Liver (tissue), 9 donors: ENCODE data around the gene TMEM238L. TPM values are rescaled to one million over a fixed set of nuclear protein-coding genes. Genes with fewer than 3 reads are reported as not detected.

ENCODE experiments used
- DNase-seq: peaks from one replicate; pipeline ENCODE4 v3.0.0-alpha.2; 2017; ENCODE audit warnings: low spot score
- H3K27ac ChIP-seq, 2 donors: one replicate each; pipeline ENCODE4 v1.7.0; 2013; ENCODE audit warnings: inconsistent platforms in 2 of 2, low read length in 2 of 2, control low read depth in 1 of 2, low read depth in 1 of 2, mild to moderate bottlenecking in 1 of 2
- H3K27me3 ChIP-seq, 4 donors: one replicate each; pipeline versions ENCODE4 v1.6.1 to v1.7.0; 2013; ENCODE audit warnings: low read length in 3 of 4, inconsistent platforms in 1 of 4, mild to moderate bottlenecking in 1 of 4, moderate library complexity in 1 of 4; ENCODE audit not compliant: control insufficient read depth in 4 of 4, insufficient read depth in 4 of 4
- H3K36me3 ChIP-seq, 4 donors: one replicate each; pipeline versions ENCODE4 v1.6.1 to v1.7.0; 2013; ENCODE audit warnings: low read length in 3 of 4, mild to moderate bottlenecking in 3 of 4, low read depth in 1 of 4, moderate library complexity in 1 of 4; ENCODE audit not compliant: control insufficient read depth in 4 of 4, insufficient read depth in 3 of 4
- H3K4me1 ChIP-seq, 4 donors: one replicate each; pipeline versions ENCODE4 v1.6.1 to v1.7.0; 2013; ENCODE audit warnings: low read length in 3 of 4, mild to moderate bottlenecking in 3 of 4, moderate library complexity in 1 of 4; ENCODE audit not compliant: control insufficient read depth in 4 of 4, insufficient read depth in 4 of 4
- H3K4me3 ChIP-seq, 3 donors: one replicate each; pipeline versions ENCODE4 v1.6.1 to v1.7.0; 2013; ENCODE audit warnings: low read length in 3 of 3, control low read depth in 1 of 3, low read depth in 1 of 3, mild to moderate bottlenecking in 1 of 3
- H3K9ac ChIP-seq, 2 donors: one replicate each; pipeline ENCODE4 v1.7.0; 2013; ENCODE audit warnings: low read length in 2 of 2, mild to moderate bottlenecking in 2 of 2, moderate library complexity in 2 of 2, control low read depth in 1 of 2, low read depth in 1 of 2
- H3K9me3 ChIP-seq, 4 donors: one replicate each; pipeline versions ENCODE4 v1.6.1 to v1.7.0; 2013; ENCODE audit warnings: low read length in 3 of 4; ENCODE audit not compliant: control insufficient read depth in 4 of 4
- EGR1 ChIP-seq, 2 donors: IDR thresholded peaks; 2 replicates each; pipeline ENCODE4 v1.6.1; 2016 to 2018; ENCODE audit warnings: antibody characterized with exemption in 2 of 2, low read depth in 2 of 2
- FOXA1 ChIP-seq: IDR thresholded peaks from 2 replicates; pipeline ENCODE4 v1.6.1; 2016; ENCODE audit warnings: antibody characterized with exemption
- FOXA2 ChIP-seq: IDR thresholded peaks from 2 replicates; pipeline ENCODE4 v1.6.1; 2016; ENCODE audit warnings: antibody characterized with exemption
- GABPA ChIP-seq, 2 donors: IDR thresholded peaks in 1 of 2; conservative IDR thresholded peaks in 1 of 2; 2 replicates each; pipeline ENCODE4 v1.6.1; 2016; ENCODE audit warnings: antibody characterized with exemption in 2 of 2, mild to moderate bottlenecking in 1 of 2, moderate library complexity in 1 of 2
- JUND ChIP-seq, 2 donors: IDR thresholded peaks; 2 replicates each; pipeline ENCODE4 v1.6.1; 2016; ENCODE audit warnings: antibody characterized with exemption in 2 of 2
- NR2F2 ChIP-seq: IDR thresholded peaks from 2 replicates; pipeline ENCODE4 v1.6.1; 2016; ENCODE audit warnings: antibody characterized with exemption
- RAD21 ChIP-seq, 2 donors: IDR thresholded peaks; 2 replicates each; pipeline ENCODE4 v1.6.1; 2016; ENCODE audit warnings: antibody characterized with exemption in 2 of 2, mild to moderate bottlenecking in 2 of 2
- RXRA ChIP-seq, 2 donors: IDR thresholded peaks; 2 replicates each; pipeline ENCODE4 v1.6.1; 2017 to 2018; ENCODE audit warnings: antibody characterized with exemption in 2 of 2, mild to moderate bottlenecking in 1 of 2
- SP1 ChIP-seq: IDR thresholded peaks from 2 replicates; pipeline ENCODE4 v1.6.1; 2018; ENCODE audit warnings: antibody characterized with exemption, mild to moderate bottlenecking
- WGBS: extraction: QIAGEN DNeasy Blood & Tissue Kit; methylation state at CpG from one replicate; pipeline ENCODE4 v1.1.7; 2013; 5-methylcytosine and 5-hydroxymethylcytosine counted together
- polyA plus RNA-seq, 2 donors: library from polyadenylated mRNA; stranded (reverse) in 1 of 2; unstranded in 1 of 2; fragments of 200-250 nt in 1 of 2; fragments of >200 nt in 1 of 2; fragmentation: Nextera tagmentation in 1 of 2; extraction: Ambion mirVana in 1 of 2; gene quantifications; one replicate each; pipeline versions ENCODE4 v1.2.1 to v1.2.3, GENCODE V29; 2013 to 2015
- total RNA-seq, 2 donors: library from RNA; depleted of rRNA; stranded (reverse); fragments of >200 nt; gene quantifications; one replicate each; pipeline ENCODE4 v1.2.3, GENCODE V29; 2014
- TF ChIP-seq, protein P1 (sequence below): fragments of 150-350 bp; IDR thresholded peaks from 2 replicates; pipeline ENCODE4 v1.5.1; 2017; ENCODE audit warnings: improper control_type of control experiment, low read depth, low read length; ENCODE audit not compliant: missing input control
- TF ChIP-seq, protein P2 (sequence below): IDR thresholded peaks from 2 replicates; pipeline ENCODE4 v1.6.1; 2016; ENCODE audit warnings: antibody characterized with exemption
- TF ChIP-seq, protein P3 (sequence below): IDR thresholded peaks from 2 replicates; pipeline ENCODE4 v1.6.1; 2016; ENCODE audit warnings: antibody characterized with exemption
- TF ChIP-seq, protein P4 (sequence below): IDR thresholded peaks from 2 replicates; pipeline ENCODE4 v1.6.1; 2016; ENCODE audit warnings: antibody characterized with exemption, mild to moderate bottlenecking
- TF ChIP-seq, protein P5 (sequence below): IDR thresholded peaks from 2 replicates; pipeline ENCODE4 v1.6.1; 2016; ENCODE audit warnings: antibody characterized with exemption
- donor health status: healthy.
- donor health status: healthy.
- donor health status: healthy.
- donor health status: healthy.
- donor health status: healthy.

TMEM238L gene
- total and polyA plus RNA-seq, 4 donors, result 0.85 to 4.2 (median 1.2) TPM; not detected in 1

DNA sequence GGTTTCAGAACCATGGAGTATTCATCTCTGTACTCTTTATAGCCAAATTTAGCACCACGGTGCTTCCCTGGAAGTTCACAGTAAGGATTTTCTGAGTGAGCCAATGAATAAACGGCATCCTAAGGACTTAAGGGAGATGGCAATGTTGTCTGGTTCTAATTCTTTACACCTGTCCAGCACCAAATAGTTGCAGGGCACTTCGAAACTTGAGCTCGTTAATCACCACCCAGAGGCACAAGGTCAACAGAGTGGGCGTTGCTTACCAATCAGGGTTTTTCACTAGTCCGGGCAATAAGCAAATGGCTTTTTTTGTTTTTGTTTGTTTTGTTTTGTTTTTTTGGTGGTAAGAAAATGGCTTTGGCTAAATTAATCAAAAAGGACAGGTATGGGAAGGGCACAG is 45.8 kb downstream of the TMEM238L start (continued):
- TF ChIP-seq EGR1 (IDR thresholded peaks at IDR 0.05; ENCODE audit: low read depth in 2 of 2) (peak; percentile 85 to 87), NR2F2 (no peak), RXRA (IDR thresholded peaks at IDR 0.05) (peak; percentile 46 to 51), SP1 (peak; percentile 72), JUND (IDR thresholded peaks at IDR 0.05) (no peak)
- TF ChIP-seq, protein P1, sequence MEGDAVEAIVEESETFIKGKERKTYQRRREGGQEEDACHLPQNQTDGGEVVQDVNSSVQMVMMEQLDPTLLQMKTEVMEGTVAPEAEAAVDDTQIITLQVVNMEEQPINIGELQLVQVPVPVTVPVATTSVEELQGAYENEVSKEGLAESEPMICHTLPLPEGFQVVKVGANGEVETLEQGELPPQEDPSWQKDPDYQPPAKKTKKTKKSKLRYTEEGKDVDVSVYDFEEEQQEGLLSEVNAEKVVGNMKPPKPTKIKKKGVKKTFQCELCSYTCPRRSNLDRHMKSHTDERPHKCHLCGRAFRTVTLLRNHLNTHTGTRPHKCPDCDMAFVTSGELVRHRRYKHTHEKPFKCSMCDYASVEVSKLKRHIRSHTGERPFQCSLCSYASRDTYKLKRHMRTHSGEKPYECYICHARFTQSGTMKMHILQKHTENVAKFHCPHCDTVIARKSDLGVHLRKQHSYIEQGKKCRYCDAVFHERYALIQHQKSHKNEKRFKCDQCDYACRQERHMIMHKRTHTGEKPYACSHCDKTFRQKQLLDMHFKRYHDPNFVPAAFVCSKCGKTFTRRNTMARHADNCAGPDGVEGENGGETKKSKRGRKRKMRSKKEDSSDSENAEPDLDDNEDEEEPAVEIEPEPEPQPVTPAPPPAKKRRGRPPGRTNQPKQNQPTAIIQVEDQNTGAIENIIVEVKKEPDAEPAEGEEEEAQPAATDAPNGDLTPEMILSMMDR, result no peak
- TF ChIP-seq, protein P2, sequence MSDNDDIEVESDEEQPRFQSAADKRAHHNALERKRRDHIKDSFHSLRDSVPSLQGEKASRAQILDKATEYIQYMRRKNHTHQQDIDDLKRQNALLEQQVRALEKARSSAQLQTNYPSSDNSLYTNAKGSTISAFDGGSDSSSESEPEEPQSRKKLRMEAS, result peak; percentile 42

DNA sequence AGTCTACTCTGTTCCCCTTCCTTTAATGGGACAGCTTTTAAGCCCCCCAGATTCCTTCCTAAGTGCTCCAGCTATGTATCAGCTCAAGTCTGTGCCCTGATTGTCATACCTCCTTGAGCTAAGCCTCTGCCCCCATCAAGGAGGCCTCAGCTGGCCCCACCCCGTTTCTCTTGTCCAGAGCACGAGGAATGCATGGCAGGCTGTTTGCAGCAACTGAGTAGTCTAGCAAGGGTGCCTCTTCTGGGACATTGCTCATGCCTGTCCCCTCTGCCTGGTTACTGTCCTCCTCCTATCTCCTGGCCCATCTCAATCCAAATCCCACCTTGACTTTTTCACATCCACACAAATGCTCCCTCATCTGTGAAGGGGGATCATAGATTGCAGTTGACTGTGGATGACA is 46.3 kb downstream of the TMEM238L start:
- peaks cover 0 to 3% (median 1%) of the 10 kb centered on the region in 4 donors for H3K36me3 ChIP-seq
- H3K4me3 ChIP-seq, result no peak overlapping the region
- 46% methylated on average over 2 of the region's 2 CpGs for WGBS
- DNase-seq, result no peak
- peak overlapping the region in 1 of 2 donors; percentile 52 for H3K9ac ChIP-seq
- H3K27me3 ChIP-seq, result no peaks in the 10 kb centered on the region
- H3K9me3 ChIP-seq, result no peaks in the 10 kb centered on the region
- peak overlapping the region; percentile 86 to 87 for H3K27ac ChIP-seq
- TF ChIP-seq, protein P3, sequence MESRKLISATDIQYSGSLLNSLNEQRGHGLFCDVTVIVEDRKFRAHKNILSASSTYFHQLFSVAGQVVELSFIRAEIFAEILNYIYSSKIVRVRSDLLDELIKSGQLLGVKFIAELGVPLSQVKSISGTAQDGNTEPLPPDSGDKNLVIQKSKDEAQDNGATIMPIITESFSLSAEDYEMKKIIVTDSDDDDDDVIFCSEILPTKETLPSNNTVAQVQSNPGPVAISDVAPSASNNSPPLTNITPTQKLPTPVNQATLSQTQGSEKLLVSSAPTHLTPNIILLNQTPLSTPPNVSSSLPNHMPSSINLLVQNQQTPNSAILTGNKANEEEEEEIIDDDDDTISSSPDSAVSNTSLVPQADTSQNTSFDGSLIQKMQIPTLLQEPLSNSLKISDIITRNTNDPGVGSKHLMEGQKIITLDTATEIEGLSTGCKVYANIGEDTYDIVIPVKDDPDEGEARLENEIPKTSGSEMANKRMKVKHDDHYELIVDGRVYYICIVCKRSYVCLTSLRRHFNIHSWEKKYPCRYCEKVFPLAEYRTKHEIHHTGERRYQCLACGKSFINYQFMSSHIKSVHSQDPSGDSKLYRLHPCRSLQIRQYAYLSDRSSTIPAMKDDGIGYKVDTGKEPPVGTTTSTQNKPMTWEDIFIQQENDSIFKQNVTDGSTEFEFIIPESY, result no peak
- TF ChIP-seq JUND (IDR thresholded peaks at IDR 0.05) (no peak), RAD21 (IDR thresholded peaks at IDR 0.05) (no peak)
- TF ChIP-seq, protein P1, result no peak
- H3K4me1 ChIP-seq, result peaks cover 15 to 44% (median 34%) of the 10 kb centered on the region in 4 donors

DNA sequence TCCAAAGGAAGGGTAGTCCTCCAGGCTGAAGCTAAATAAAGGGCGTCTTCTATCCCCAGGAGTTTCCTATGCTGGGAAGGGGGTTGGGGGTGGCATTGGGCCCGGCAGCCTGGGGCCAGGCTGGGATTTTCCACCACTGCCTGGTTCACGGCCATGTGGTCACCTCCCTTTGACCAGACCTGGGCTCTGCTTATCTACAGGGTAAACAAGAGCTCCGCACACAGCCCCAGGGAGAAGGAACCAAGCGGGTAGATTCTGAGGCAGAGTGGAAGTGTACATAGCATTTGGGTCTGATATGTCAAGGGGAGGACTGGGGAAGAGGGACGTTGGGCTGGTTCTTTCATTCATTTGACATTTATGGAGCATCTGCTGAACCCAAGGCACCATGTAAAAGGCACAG is 46.8 kb downstream of the TMEM238L start:
- DNase-seq, result peak; percentile 56
- 43% methylated on average over 6 of the region's 6 CpGs for WGBS
- Histone ChIP-seq H3K9ac (peak overlapping the region in 1 of 2 donors; percentile 52), H3K4me1 (peaks cover 15 to 44% (median 34%) of the 10 kb centered on the region in 4 donors), H3K36me3 (peaks cover 0 to 3% (median 1%) of the 10 kb centered on the region in 4 donors), H3K27me3 (no peaks in the 10 kb centered on the region), H3K27ac (peak overlapping the region; percentile 86 to 87), H3K9me3 (no peaks in the 10 kb centered on the region), H3K4me3 (no peak overlapping the region)
- TF ChIP-seq, protein P1, result no peak
- TF ChIP-seq JUND (IDR thresholded peaks at IDR 0.05) (peak in 1 of 2 donors; percentile 78), EGR1 (IDR thresholded peaks at IDR 0.05; ENCODE audit: low read depth in 2 of 2) (peak in 1 of 2 donors; percentile 70), GABPA (IDR thresholded peaks at IDR 0.05 in 1 of 2, conservative IDR thresholded peaks at IDR 0.05 in 1 of 2) (peak in 1 of 2 donors; percentile 27), FOXA1 (peak; percentile 96), RXRA (IDR thresholded peaks at IDR 0.05) (peak; percentile 97 to 99), RAD21 (IDR thresholded peaks at IDR 0.05) (peak; percentile 42 to 63), FOXA2 (peak; percentile 94), SP1 (peak; percentile 87), NR2F2 (no peak)
- TF ChIP-seq, protein P4, sequence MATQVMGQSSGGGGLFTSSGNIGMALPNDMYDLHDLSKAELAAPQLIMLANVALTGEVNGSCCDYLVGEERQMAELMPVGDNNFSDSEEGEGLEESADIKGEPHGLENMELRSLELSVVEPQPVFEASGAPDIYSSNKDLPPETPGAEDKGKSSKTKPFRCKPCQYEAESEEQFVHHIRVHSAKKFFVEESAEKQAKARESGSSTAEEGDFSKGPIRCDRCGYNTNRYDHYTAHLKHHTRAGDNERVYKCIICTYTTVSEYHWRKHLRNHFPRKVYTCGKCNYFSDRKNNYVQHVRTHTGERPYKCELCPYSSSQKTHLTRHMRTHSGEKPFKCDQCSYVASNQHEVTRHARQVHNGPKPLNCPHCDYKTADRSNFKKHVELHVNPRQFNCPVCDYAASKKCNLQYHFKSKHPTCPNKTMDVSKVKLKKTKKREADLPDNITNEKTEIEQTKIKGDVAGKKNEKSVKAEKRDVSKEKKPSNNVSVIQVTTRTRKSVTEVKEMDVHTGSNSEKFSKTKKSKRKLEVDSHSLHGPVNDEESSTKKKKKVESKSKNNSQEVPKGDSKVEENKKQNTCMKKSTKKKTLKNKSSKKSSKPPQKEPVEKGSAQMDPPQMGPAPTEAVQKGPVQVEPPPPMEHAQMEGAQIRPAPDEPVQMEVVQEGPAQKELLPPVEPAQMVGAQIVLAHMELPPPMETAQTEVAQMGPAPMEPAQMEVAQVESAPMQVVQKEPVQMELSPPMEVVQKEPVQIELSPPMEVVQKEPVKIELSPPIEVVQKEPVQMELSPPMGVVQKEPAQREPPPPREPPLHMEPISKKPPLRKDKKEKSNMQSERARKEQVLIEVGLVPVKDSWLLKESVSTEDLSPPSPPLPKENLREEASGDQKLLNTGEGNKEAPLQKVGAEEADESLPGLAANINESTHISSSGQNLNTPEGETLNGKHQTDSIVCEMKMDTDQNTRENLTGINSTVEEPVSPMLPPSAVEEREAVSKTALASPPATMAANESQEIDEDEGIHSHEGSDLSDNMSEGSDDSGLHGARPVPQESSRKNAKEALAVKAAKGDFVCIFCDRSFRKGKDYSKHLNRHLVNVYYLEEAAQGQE, result peak; percentile 54
- TF ChIP-seq, protein P5, sequence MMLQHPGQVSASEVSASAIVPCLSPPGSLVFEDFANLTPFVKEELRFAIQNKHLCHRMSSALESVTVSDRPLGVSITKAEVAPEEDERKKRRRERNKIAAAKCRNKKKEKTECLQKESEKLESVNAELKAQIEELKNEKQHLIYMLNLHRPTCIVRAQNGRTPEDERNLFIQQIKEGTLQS, result no peak
